ENCODE data around the gene CBX5.
"Not testable (repeated sequence)": the region's sequence is repeated elsewhere in the genome, so short reads cannot be mapped to it uniquely, and the experiment has no call there.

The CBX5 gene

GRCh38 chr12:54195080-54195736, 84.7 kb downstream of the CBX5 start:
- H4K20me1 ChIP-seq (ENCODE audit: insufficient read depth, low read length) = no peaks in the 10 kb centered on the region
- H3K79me2 ChIP-seq (ENCODE audit: insufficient read depth, low read length) = no peaks in the 10 kb centered on the region
- peak overlapping the region; percentile 37; the same call in 1 of the 2 replicates for H3K4me2 ChIP-seq (ENCODE audit: low read length)
- peaks cover 25% of the 10 kb centered on the region for H3K4me1 ChIP-seq (ENCODE audit: insufficient read depth, low read length, severe bottlenecking)
- TF ChIP-seq CTCF (IDR thresholded peaks at IDR 0.05; ENCODE audit: low read length) (no peak), EZH2 (IDR thresholded peaks at IDR 0.05; ENCODE audit: borderline replicate concordance, low read length) (no peak)
- H3K27ac ChIP-seq (ENCODE audit: low read depth, low read length, poor library complexity, severe bottlenecking) = no peak overlapping the region
- no peak overlapping the region for H2AFZ ChIP-seq (ENCODE audit: low read length)
- no peak overlapping the region for H3K9ac ChIP-seq (ENCODE audit: low read length)
- H3K9me3 ChIP-seq (ENCODE audit: low read length) = no peaks in the 10 kb centered on the region
- H3K4me3 ChIP-seq (ENCODE audit: low read depth, low read length, poor library complexity, severe bottlenecking) = no peak overlapping the region
- H3K36me3 ChIP-seq (ENCODE audit: insufficient read depth, low read length) = no peaks in the 10 kb centered on the region
- peaks cover 7% of the 10 kb centered on the region; the same call in 1 of the 2 replicates for H3K27me3 ChIP-seq (ENCODE audit: insufficient read depth, low read length)
- H3F3A ChIP-seq (ENCODE audit: insufficient read depth, low read length) = no peaks in the 10 kb centered on the region
- H3K9me2 ChIP-seq (ENCODE audit: low read depth, low read length) = no peaks in the 10 kb centered on the region

GRCh38 chr12:54194611-54195010, 85.3 kb downstream of the CBX5 start:
- H3K36me3 ChIP-seq (ENCODE audit: insufficient read depth, low read length); H3K4me3 ChIP-seq (ENCODE audit: low read depth, low read length, poor library complexity, severe bottlenecking); H3K9ac ChIP-seq (ENCODE audit: low read length); H2AFZ ChIP-seq (ENCODE audit: low read length); H3K27ac ChIP-seq (ENCODE audit: low read depth, low read length, poor library complexity, severe bottlenecking); H3K27me3 ChIP-seq (ENCODE audit: insufficient read depth, low read length); H3K9me3 ChIP-seq (ENCODE audit: low read length); H3K79me2 ChIP-seq (ENCODE audit: insufficient read depth, low read length); H3F3A ChIP-seq (ENCODE audit: insufficient read depth, low read length); H4K20me1 ChIP-seq (ENCODE audit: insufficient read depth, low read length); H3K9me2 ChIP-seq (ENCODE audit: low read depth, low read length); H3K4me2 ChIP-seq (ENCODE audit: low read length): not testable (repeated sequence)
- peaks cover 25% of the 10 kb centered on the region for H3K4me1 ChIP-seq (ENCODE audit: insufficient read depth, low read length, severe bottlenecking)

GRCh38 chr12:54193434-54193833, 86.5 kb downstream of the CBX5 start:
- Histone ChIP-seq H3K27me3 (ENCODE audit: insufficient read depth, low read length) (peaks cover 7% of the 10 kb centered on the region; the same call in 1 of the 2 replicates), H4K20me1 (ENCODE audit: insufficient read depth, low read length) (no peaks in the 10 kb centered on the region), H3K36me3 (ENCODE audit: insufficient read depth, low read length) (no peaks in the 10 kb centered on the region)

More at GRCh38 chr12:54193434-54193833, 86.5 kb downstream of the CBX5 start:
- no peaks in the 10 kb centered on the region for H3K9me2 ChIP-seq (ENCODE audit: low read depth, low read length)
- no peaks in the 10 kb centered on the region for H3K79me2 ChIP-seq (ENCODE audit: insufficient read depth, low read length)
- no peak overlapping the region for H3K4me2 ChIP-seq (ENCODE audit: low read length)
- no peak overlapping the region for H3K9ac ChIP-seq (ENCODE audit: low read length)
- H3K4me1 ChIP-seq (ENCODE audit: insufficient read depth, low read length, severe bottlenecking) = peaks cover 32% of the 10 kb centered on the region
- H2AFZ ChIP-seq (ENCODE audit: low read length) = no peak overlapping the region
- H3K9me3 ChIP-seq (ENCODE audit: low read length) = no peaks in the 10 kb centered on the region
- H3F3A ChIP-seq (ENCODE audit: insufficient read depth, low read length) = no peaks in the 10 kb centered on the region
- TF ChIP-seq CTCF (IDR thresholded peaks at IDR 0.05; ENCODE audit: low read length) (no peak), EZH2 (IDR thresholded peaks at IDR 0.05; ENCODE audit: borderline replicate concordance, low read length) (no peak)
- no peak overlapping the region for H3K4me3 ChIP-seq (ENCODE audit: low read depth, low read length, poor library complexity, severe bottlenecking)
- no peak overlapping the region for H3K27ac ChIP-seq (ENCODE audit: low read depth, low read length, poor library complexity, severe bottlenecking)
